Measurements from ENCODE around the gene TGFB2.

GRCh38 chr1:218468711-218469110, 123.6 kb downstream of the TGFB2 start:
- TF ChIP-seq POLR2A (IDR thresholded peaks at IDR 0.05), result no peak
- TF ChIP-seq CTCF (IDR thresholded peaks at IDR 0.05 in 8 of 11, conservative IDR thresholded peaks at IDR 0.05 in 3 of 11), result no peak
